GM12801 (cell line): ENCODE results near the gene KCNJ1.

ENCODE experiments used
- CTCF ChIP-seq: IDR thresholded peaks from one replicate; pipeline ENCODE4 v1.5.1; 2011; ENCODE audit warnings: control low read depth; ENCODE audit not compliant: insufficient read length; ENCODE audit errors: extremely low read depth

The KCNJ1 gene

GRCh38 chr11:128893578-128894285 is 26.6 kb upstream of the KCNJ1 start:
- no peak for TF ChIP-seq CTCF

GRCh38 chr11:128892866-128893565 is 25.9 kb upstream of the KCNJ1 start:
- TF ChIP-seq CTCF, result no peak

GRCh38 chr11:128891913-128892398 is 24.9 kb upstream of the KCNJ1 start:
- no peak for TF ChIP-seq CTCF

- no peak for TF ChIP-seq CTCF
These were observed 23.7 kb upstream of the KCNJ1 start, which contains the start of gene KCNJ5 for GRCh38 chr11:128890543-128891368. Gene KCNJ5 (plus strand): TSS chr11:128891356. CDS start chr11:128911274, 19,918 bp downstream.

- TF ChIP-seq CTCF, result no peak
These were observed 23.1 kb upstream of the KCNJ1 start for GRCh38 chr11:128890216-128890542.

- TF ChIP-seq CTCF, result no peak
These were observed 22.6 kb upstream of the KCNJ1 start for GRCh38 chr11:128889657-128890213.
